ENCODE results near the gene MNT. TPM values are rescaled to one million over a fixed set of nuclear protein-coding genes. Genes with fewer than 3 reads are reported as not detected.

MNT gene
- polyA plus RNA-seq, 1 donor from 2014 or later, result 6.1 TPM

DNA sequence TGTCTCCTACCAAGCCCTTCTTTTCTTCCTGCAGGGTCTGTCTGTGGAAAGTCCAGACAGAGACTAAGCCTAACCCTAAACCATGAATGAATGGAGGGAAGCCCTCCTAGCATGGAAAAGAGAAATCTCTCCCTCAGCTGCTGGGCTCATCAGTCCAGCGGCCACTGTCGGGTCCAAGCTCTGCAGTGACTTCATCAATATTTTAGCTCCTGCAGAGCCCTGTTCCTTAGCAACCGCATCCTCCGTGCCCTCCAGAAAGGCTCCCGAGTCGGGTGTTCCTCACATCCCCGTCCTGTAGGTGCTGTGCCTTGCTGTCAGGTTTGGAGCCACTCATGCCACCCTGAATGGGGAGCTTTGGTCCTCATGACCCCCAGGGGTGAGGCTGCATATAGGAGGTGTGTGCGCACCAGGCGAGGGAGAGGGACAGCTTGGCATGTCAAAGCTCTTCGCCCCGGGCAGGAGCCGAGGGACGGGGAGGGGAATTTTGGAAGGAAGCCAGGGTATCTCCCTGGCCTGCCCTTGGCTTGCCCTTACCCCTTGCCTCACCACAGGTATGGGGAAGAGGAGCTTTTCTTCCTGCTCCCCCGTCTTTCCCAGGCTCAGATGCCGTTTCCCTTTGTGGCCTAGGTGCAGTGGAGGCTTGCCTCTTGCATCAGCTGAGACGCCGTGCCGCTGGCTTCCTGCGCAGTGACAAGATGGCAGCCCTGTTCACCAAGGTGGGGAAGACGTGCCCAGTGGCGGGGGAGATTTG is 39.7 kb downstream of the MNT start:
- Histone ChIP-seq H3K9me3 (ENCODE audit: low read length) (no peaks in the 10 kb centered on the region), H3K4me2 (ENCODE audit: low read length) (no peak overlapping the region), H3F3A (ENCODE audit: insufficient read depth, low read length, poor library complexity, severe bottlenecking) (no peaks in the 10 kb centered on the region), H4K20me1 (ENCODE audit: insufficient read depth) (no peaks in the 10 kb centered on the region), H3K27ac (ENCODE audit: low read length) (no peak overlapping the region), H3K27me3 (ENCODE audit: insufficient read depth, low read depth, low read length) (no peaks in the 10 kb centered on the region), H3K79me2 (replicated peaks; ENCODE audit: insufficient read depth, low read length) (no peaks in the 10 kb centered on the region), H3K9ac (ENCODE audit: low read length) (no peak overlapping the region), H2AFZ (ENCODE audit: low read depth, low read length) (no peak overlapping the region), H3K4me3 (ENCODE audit: low read length) (no peak overlapping the region), H3K36me3 (ENCODE audit: insufficient read depth, low read length) (no peaks in the 10 kb centered on the region), H3K9me2 (ENCODE audit: insufficient read depth, low read length) (no peaks in the 10 kb centered on the region)
- TF ChIP-seq EZH2 (IDR thresholded peaks at IDR 0.05; ENCODE audit: borderline replicate concordance, insufficient read depth, low read length, poor library complexity, severe bottlenecking) (no peak), REST (IDR thresholded peaks at IDR 0.05; ENCODE audit: borderline replicate concordance) (no peak), RAD21 (conservative IDR thresholded peaks at IDR 0.05) (no peak), SMC3 (conservative IDR thresholded peaks at IDR 0.05; ENCODE audit: poor library complexity) (no peak), TAF1 (IDR thresholded peaks at IDR 0.05; ENCODE audit: low read depth) (no peak), POLR2AphosphoS5 (IDR thresholded peaks at IDR 0.05) (no peak), MXI1 (conservative IDR thresholded peaks at IDR 0.05; ENCODE audit: poor library complexity, severe bottlenecking) (no peak), EP300 (conservative IDR thresholded peaks at IDR 0.05; ENCODE audit: poor library complexity, severe bottlenecking) (no peak)
- TF ChIP-seq, protein P1, sequence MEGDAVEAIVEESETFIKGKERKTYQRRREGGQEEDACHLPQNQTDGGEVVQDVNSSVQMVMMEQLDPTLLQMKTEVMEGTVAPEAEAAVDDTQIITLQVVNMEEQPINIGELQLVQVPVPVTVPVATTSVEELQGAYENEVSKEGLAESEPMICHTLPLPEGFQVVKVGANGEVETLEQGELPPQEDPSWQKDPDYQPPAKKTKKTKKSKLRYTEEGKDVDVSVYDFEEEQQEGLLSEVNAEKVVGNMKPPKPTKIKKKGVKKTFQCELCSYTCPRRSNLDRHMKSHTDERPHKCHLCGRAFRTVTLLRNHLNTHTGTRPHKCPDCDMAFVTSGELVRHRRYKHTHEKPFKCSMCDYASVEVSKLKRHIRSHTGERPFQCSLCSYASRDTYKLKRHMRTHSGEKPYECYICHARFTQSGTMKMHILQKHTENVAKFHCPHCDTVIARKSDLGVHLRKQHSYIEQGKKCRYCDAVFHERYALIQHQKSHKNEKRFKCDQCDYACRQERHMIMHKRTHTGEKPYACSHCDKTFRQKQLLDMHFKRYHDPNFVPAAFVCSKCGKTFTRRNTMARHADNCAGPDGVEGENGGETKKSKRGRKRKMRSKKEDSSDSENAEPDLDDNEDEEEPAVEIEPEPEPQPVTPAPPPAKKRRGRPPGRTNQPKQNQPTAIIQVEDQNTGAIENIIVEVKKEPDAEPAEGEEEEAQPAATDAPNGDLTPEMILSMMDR (IDR thresholded peaks at IDR 0.05; ENCODE audit: poor library complexity, severe bottlenecking), result no peak

- Histone ChIP-seq H3K9me2 (ENCODE audit: insufficient read depth, low read length) (no peaks in the 10 kb centered on the region), H3K9ac (ENCODE audit: low read length) (no peak overlapping the region), H3F3A (ENCODE audit: insufficient read depth, low read length, poor library complexity, severe bottlenecking) (no peaks in the 10 kb centered on the region), H4K20me1 (ENCODE audit: insufficient read depth) (no peaks in the 10 kb centered on the region), H3K9me3 (ENCODE audit: low read length) (no peaks in the 10 kb centered on the region), H3K4me3 (ENCODE audit: low read length) (no peak overlapping the region), H3K27me3 (ENCODE audit: insufficient read depth, low read depth, low read length) (no peaks in the 10 kb centered on the region), H3K79me2 (replicated peaks; ENCODE audit: insufficient read depth, low read length) (no peaks in the 10 kb centered on the region), H2AFZ (ENCODE audit: low read depth, low read length) (no peak overlapping the region), H3K36me3 (ENCODE audit: insufficient read depth, low read length) (no peaks in the 10 kb centered on the region), H3K27ac (ENCODE audit: low read length) (no peak overlapping the region), H3K4me2 (ENCODE audit: low read length) (no peak overlapping the region)
- TF ChIP-seq EP300 (conservative IDR thresholded peaks at IDR 0.05; ENCODE audit: poor library complexity, severe bottlenecking), result no peak
- TF ChIP-seq, protein P1 (IDR thresholded peaks at IDR 0.05; ENCODE audit: poor library complexity, severe bottlenecking), result no peak
- TF ChIP-seq EZH2 (IDR thresholded peaks at IDR 0.05; ENCODE audit: borderline replicate concordance, insufficient read depth, low read length, poor library complexity, severe bottlenecking), result no peak
- no peak for TF ChIP-seq RAD21 (conservative IDR thresholded peaks at IDR 0.05)
- TF ChIP-seq TAF1 (IDR thresholded peaks at IDR 0.05; ENCODE audit: low read depth), result no peak
- no peak for TF ChIP-seq REST (IDR thresholded peaks at IDR 0.05; ENCODE audit: borderline replicate concordance)
- no peak for TF ChIP-seq SMC3 (conservative IDR thresholded peaks at IDR 0.05; ENCODE audit: poor library complexity)
- no peak for TF ChIP-seq MXI1 (conservative IDR thresholded peaks at IDR 0.05; ENCODE audit: poor library complexity, severe bottlenecking)
- TF ChIP-seq POLR2AphosphoS5 (IDR thresholded peaks at IDR 0.05), result no peak
Observed at GRCh38 chr17:2357931-2358434, 42.9 kb downstream of the MNT start.

All from neural cell (in vitro differentiated cells).